ENCODE results near the gene IFNK.

- TF ChIP-seq, protein P1, sequence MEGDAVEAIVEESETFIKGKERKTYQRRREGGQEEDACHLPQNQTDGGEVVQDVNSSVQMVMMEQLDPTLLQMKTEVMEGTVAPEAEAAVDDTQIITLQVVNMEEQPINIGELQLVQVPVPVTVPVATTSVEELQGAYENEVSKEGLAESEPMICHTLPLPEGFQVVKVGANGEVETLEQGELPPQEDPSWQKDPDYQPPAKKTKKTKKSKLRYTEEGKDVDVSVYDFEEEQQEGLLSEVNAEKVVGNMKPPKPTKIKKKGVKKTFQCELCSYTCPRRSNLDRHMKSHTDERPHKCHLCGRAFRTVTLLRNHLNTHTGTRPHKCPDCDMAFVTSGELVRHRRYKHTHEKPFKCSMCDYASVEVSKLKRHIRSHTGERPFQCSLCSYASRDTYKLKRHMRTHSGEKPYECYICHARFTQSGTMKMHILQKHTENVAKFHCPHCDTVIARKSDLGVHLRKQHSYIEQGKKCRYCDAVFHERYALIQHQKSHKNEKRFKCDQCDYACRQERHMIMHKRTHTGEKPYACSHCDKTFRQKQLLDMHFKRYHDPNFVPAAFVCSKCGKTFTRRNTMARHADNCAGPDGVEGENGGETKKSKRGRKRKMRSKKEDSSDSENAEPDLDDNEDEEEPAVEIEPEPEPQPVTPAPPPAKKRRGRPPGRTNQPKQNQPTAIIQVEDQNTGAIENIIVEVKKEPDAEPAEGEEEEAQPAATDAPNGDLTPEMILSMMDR (IDR thresholded peaks at IDR 0.05): no peak
- TF ChIP-seq POLR2A (IDR thresholded peaks at IDR 0.05): no peak
Measured at GRCh38 chr9:27505744-27506161, 18.3 kb upstream of the IFNK start.
